ENCODE results near the gene MAGEA10. TPM values are rescaled to one million over a fixed set of nuclear protein-coding genes. Genes with fewer than 3 reads are reported as not detected.

Gene MAGEA10
- total RNA-seq, 1 experiment from 2014 or later = not detected

DNA sequence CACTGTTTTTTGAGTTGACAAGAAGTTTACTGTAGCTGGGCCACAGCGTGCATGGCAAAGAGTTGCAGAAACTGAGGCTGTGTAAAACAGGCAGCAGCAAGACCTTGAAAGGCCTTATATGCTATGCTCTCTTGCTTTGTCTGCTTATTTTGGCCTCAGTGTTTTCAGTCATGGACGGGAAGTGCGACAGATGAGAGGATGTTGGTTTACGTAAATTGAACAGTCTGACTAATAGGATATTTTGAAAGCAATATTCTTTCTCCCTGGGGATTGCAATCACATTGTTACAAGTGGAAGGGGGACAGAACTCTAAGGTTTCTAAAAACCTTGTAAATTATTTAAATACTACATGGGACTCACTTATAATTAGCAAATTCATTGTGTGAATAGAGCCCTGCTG lies 32.2 kb upstream of the MAGEA10 start:
- ChIA-PET POLR2A (ENCODE audit: low non-redundant PET) (no interaction called here), CTCF (no interaction called here)
- intact Hi-C loops (cut with micrococcal nuclease; ENCODE audit: unreplicated experiment) = no loop called here
- no peak for DNase-seq (ENCODE audit: low spot score)
- H3K36me3 ChIP-seq (ENCODE audit: insufficient read depth, low read length, poor library complexity, severe bottlenecking) = no peaks in the 10 kb centered on the region
- no peaks in the 10 kb centered on the region for H3K9me3 ChIP-seq (ENCODE audit: low read depth, low read length, poor library complexity, severe bottlenecking)
- TF ChIP-seq EZH2 (IDR thresholded peaks at IDR 0.05; ENCODE audit: borderline replicate concordance, low read depth, low read length, poor library complexity, severe bottlenecking) = no peak
- TF ChIP-seq, protein P1, sequence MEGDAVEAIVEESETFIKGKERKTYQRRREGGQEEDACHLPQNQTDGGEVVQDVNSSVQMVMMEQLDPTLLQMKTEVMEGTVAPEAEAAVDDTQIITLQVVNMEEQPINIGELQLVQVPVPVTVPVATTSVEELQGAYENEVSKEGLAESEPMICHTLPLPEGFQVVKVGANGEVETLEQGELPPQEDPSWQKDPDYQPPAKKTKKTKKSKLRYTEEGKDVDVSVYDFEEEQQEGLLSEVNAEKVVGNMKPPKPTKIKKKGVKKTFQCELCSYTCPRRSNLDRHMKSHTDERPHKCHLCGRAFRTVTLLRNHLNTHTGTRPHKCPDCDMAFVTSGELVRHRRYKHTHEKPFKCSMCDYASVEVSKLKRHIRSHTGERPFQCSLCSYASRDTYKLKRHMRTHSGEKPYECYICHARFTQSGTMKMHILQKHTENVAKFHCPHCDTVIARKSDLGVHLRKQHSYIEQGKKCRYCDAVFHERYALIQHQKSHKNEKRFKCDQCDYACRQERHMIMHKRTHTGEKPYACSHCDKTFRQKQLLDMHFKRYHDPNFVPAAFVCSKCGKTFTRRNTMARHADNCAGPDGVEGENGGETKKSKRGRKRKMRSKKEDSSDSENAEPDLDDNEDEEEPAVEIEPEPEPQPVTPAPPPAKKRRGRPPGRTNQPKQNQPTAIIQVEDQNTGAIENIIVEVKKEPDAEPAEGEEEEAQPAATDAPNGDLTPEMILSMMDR (conservative IDR thresholded peaks at IDR 0.05; ENCODE audit: low read depth, low read length) = no peak
- BruUV-seq (replicated peaks) = no TSS peak
- H3K27ac ChIP-seq (ENCODE audit: low read depth, low read length, poor library complexity, severe bottlenecking) = no peak overlapping the region
- H3K4me3 ChIP-seq (ENCODE audit: low read depth, low read length, poor library complexity, severe bottlenecking) = no peak overlapping the region
- no peaks in the 10 kb centered on the region for H3K27me3 ChIP-seq (replicated peaks; ENCODE audit: insufficient read depth, low read depth, low read length, poor library complexity)
- H3K4me1 ChIP-seq (ENCODE audit: insufficient read depth, low read length, poor library complexity, severe bottlenecking) = no peaks in the 10 kb centered on the region

- POLR2A ChIA-PET (ENCODE audit: low non-redundant PET) = no interaction called here
- CTCF ChIA-PET = no interaction called here
- Histone ChIP-seq H3K9me3 (ENCODE audit: low read depth, low read length, poor library complexity, severe bottlenecking) (no peaks in the 10 kb centered on the region), H3K4me1 (ENCODE audit: insufficient read depth, low read length, poor library complexity, severe bottlenecking) (no peaks in the 10 kb centered on the region), H3K4me3 (ENCODE audit: low read depth, low read length, poor library complexity, severe bottlenecking) (no peak overlapping the region), H3K36me3 (ENCODE audit: insufficient read depth, low read length, poor library complexity, severe bottlenecking) (no peaks in the 10 kb centered on the region), H3K27me3 (replicated peaks; ENCODE audit: insufficient read depth, low read depth, low read length, poor library complexity) (no peaks in the 10 kb centered on the region), H3K27ac (ENCODE audit: low read depth, low read length, poor library complexity, severe bottlenecking) (no peak overlapping the region)
- intact Hi-C loops (cut with micrococcal nuclease; ENCODE audit: unreplicated experiment) = no loop called here
- DNase-seq (ENCODE audit: low spot score) = no peak
- no TSS peak for BruUV-seq (replicated peaks)
- TF ChIP-seq, protein P1 (conservative IDR thresholded peaks at IDR 0.05; ENCODE audit: low read depth, low read length) = no peak
- no peak for TF ChIP-seq EZH2 (IDR thresholded peaks at IDR 0.05; ENCODE audit: borderline replicate concordance, low read depth, low read length, poor library complexity, severe bottlenecking)
Observed at GRCh38 chrX:152165033-152165743, 26.8 kb upstream of the MAGEA10 start.

GRCh38 chrX:152157042-152157441 lies 18.7 kb upstream of the MAGEA10 start:
- intact Hi-C loops (cut with micrococcal nuclease; ENCODE audit: unreplicated experiment) = no loop called here
- TF ChIP-seq EZH2 (IDR thresholded peaks at IDR 0.05; ENCODE audit: borderline replicate concordance, low read depth, low read length, poor library complexity, severe bottlenecking) = no peak
- TF ChIP-seq, protein P1 (conservative IDR thresholded peaks at IDR 0.05; ENCODE audit: low read depth, low read length) = no peak
- BruUV-seq (replicated peaks) = no TSS peak
- ChIA-PET CTCF (no interaction called here), POLR2A (ENCODE audit: low non-redundant PET) (no interaction called here)
- no peak overlapping the region for H3K27ac ChIP-seq (ENCODE audit: low read depth, low read length, poor library complexity, severe bottlenecking)
- H3K36me3 ChIP-seq (ENCODE audit: insufficient read depth, low read length, poor library complexity, severe bottlenecking) = no peaks in the 10 kb centered on the region
- DNase-seq (ENCODE audit: low spot score) = no peak
- H3K9me3 ChIP-seq (ENCODE audit: low read depth, low read length, poor library complexity, severe bottlenecking) = no peaks in the 10 kb centered on the region
- H3K4me3 ChIP-seq (ENCODE audit: low read depth, low read length, poor library complexity, severe bottlenecking) = no peak overlapping the region
- no peaks in the 10 kb centered on the region for H3K4me1 ChIP-seq (ENCODE audit: insufficient read depth, low read length, poor library complexity, severe bottlenecking)
- H3K27me3 ChIP-seq (replicated peaks; ENCODE audit: insufficient read depth, low read depth, low read length, poor library complexity) = no peaks in the 10 kb centered on the region
